ENCODE data around the gene MTG1.
A peak's percentile ranks its signal among the peaks of the same experiment; 100 is the strongest.

MTG1 gene

GRCh38 chr10:133377025-133377817, 16.7 kb upstream of the MTG1 start:
- TF ChIP-seq SP1 (IDR thresholded peaks at IDR 0.05) (no peak), ARNT (IDR thresholded peaks at IDR 0.05) (no peak), TARDBP (IDR thresholded peaks at IDR 0.05) (no peak), FOXM1 (IDR thresholded peaks at IDR 0.05; ENCODE audit: borderline replicate concordance) (no peak), NFRKB (IDR thresholded peaks at IDR 0.05) (no peak), FOXA1 (IDR thresholded peaks at IDR 0.05) (no peak), FOXK2 (IDR thresholded peaks at IDR 0.05) (no peak), LEF1 (IDR thresholded peaks at IDR 0.05; ENCODE audit: borderline replicate concordance) (no peak), BHLHE40 (IDR thresholded peaks at IDR 0.05; ENCODE audit: borderline replicate concordance) (no peak), ELF4 (IDR thresholded peaks at IDR 0.05) (no peak), ZNF384 (IDR thresholded peaks at IDR 0.05) (no peak), CTBP1 (IDR thresholded peaks at IDR 0.05; ENCODE audit: borderline replicate concordance) (no peak), HDGF (IDR thresholded peaks at IDR 0.05; ENCODE audit: borderline replicate concordance) (no peak), L3MBTL2 (conservative IDR thresholded peaks at IDR 0.05) (no peak), SUZ12 (IDR thresholded peaks at IDR 0.05) (no peak)
- TF ChIP-seq, protein P1, sequence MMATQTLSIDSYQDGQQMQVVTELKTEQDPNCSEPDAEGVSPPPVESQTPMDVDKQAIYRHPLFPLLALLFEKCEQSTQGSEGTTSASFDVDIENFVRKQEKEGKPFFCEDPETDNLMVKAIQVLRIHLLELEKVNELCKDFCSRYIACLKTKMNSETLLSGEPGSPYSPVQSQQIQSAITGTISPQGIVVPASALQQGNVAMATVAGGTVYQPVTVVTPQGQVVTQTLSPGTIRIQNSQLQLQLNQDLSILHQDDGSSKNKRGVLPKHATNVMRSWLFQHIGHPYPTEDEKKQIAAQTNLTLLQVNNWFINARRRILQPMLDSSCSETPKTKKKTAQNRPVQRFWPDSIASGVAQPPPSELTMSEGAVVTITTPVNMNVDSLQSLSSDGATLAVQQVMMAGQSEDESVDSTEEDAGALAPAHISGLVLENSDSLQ (IDR thresholded peaks at IDR 0.05), result no peak
- DNase-seq (ENCODE audit: extremely low spot score), result no peak
- ChIA-PET POLR2A (interaction anchor here (0.7 to 1.4 kb wide), 6 partner anchors 10 to 53 kb away, joined by 3 to 5 read pairs (median 4); partner anchors contain the start of gene FUOM), CTCF (no interaction called here)

- no peak for TF ChIP-seq CTBP1 (IDR thresholded peaks at IDR 0.05; ENCODE audit: borderline replicate concordance)
- no peak for TF ChIP-seq BHLHE40 (IDR thresholded peaks at IDR 0.05; ENCODE audit: borderline replicate concordance)
- TF ChIP-seq LEF1 (IDR thresholded peaks at IDR 0.05; ENCODE audit: borderline replicate concordance), result no peak
- no peak for DNase-seq (ENCODE audit: extremely low spot score)
- CTCF ChIA-PET, result no interaction called here
- POLR2A ChIA-PET, result interaction anchor here (0.8 to 1.4 kb wide), 4 partner anchors 15 to 50 kb away, joined by 3 to 5 read pairs (median 4); partner anchors contain the start of gene FUOM
Observed at GRCh38 chr10:133377818-133378250, 16.1 kb upstream of the MTG1 start.

GRCh38 chr10:133378251-133379096, 15.5 kb upstream of the MTG1 start:
- POLR2A ChIA-PET, result interaction anchor here (0.5 to 2.1 kb wide), 6 partner anchors 13 to 216 kb away, joined by 3 to 8 read pairs (median 4); partner anchors contain the start of gene MTG1
- DNase-seq (ENCODE audit: extremely low spot score), result peak; percentile 64
- CTCF ChIA-PET, result no interaction called here
- TF ChIP-seq FOXA1 (IDR thresholded peaks at IDR 0.05) (no peak), HDGF (IDR thresholded peaks at IDR 0.05; ENCODE audit: borderline replicate concordance) (no peak), ARNT (IDR thresholded peaks at IDR 0.05) (no peak), SP1 (IDR thresholded peaks at IDR 0.05) (peak; percentile 44; the same call in 1 of the 2 replicates), SUZ12 (IDR thresholded peaks at IDR 0.05) (no peak), L3MBTL2 (conservative IDR thresholded peaks at IDR 0.05) (peak; percentile 53)
- TF ChIP-seq, protein P1 (IDR thresholded peaks at IDR 0.05), result no peak

GRCh38 chr10:133379152-133379800, 14.7 kb upstream of the MTG1 start, which contains the start of gene PAOX:
Gene PAOX (plus strand): TSS chr10:133379262. CDS start chr10:133379317, 55 bp downstream.
- POLR2A ChIA-PET, result interaction anchor here (0.5 to 2.1 kb wide), 3 partner anchors 13 to 215 kb away, joined by 3 to 8 read pairs (median 3); partner anchors contain the start of gene MTG1
- peak; percentile 78 for DNase-seq (ENCODE audit: extremely low spot score)
- CTCF ChIA-PET, result no interaction called here
- TF ChIP-seq ZNF384 (IDR thresholded peaks at IDR 0.05) (no peak), CTBP1 (IDR thresholded peaks at IDR 0.05; ENCODE audit: borderline replicate concordance) (no peak), ARNT (IDR thresholded peaks at IDR 0.05) (no peak), FOXM1 (IDR thresholded peaks at IDR 0.05; ENCODE audit: borderline replicate concordance) (no peak), L3MBTL2 (conservative IDR thresholded peaks at IDR 0.05) (no peak), HDGF (IDR thresholded peaks at IDR 0.05; ENCODE audit: borderline replicate concordance) (no peak), ELF4 (IDR thresholded peaks at IDR 0.05) (no peak), FOXK2 (IDR thresholded peaks at IDR 0.05) (no peak), FOXA1 (IDR thresholded peaks at IDR 0.05) (no peak), TARDBP (IDR thresholded peaks at IDR 0.05) (no peak), SUZ12 (IDR thresholded peaks at IDR 0.05) (no peak), SP1 (IDR thresholded peaks at IDR 0.05) (no peak), LEF1 (IDR thresholded peaks at IDR 0.05; ENCODE audit: borderline replicate concordance) (no peak)
- TF ChIP-seq, protein P1 (IDR thresholded peaks at IDR 0.05), result no peak

All from HEK293T (cell line).